Breast epithelium (tissue), 3 donors: ENCODE measurements around the gene NOD2.

ENCODE experiments used
- CTCF ChIP-seq, 3 donors: fragments of 450-650 bp; IDR thresholded peaks; one replicate each; pipeline ENCODE4 v1.5.1; 2016 to 2017; ENCODE audit warnings: antibody characterized with exemption in 3 of 3, mild to moderate bottlenecking in 3 of 3, moderate library complexity in 3 of 3
- POLR2A ChIP-seq: fragments of 450-650 bp; IDR thresholded peaks from one replicate; pipeline ENCODE4 v1.6.1; 2016; ENCODE audit warnings: antibody characterized with exemption, mild to moderate bottlenecking, moderate library complexity
- POLR2AphosphoS5 ChIP-seq, 3 donors: sonication (generic); formaldehyde crosslinking; IDR thresholded peaks; one replicate each; pipeline ENCODE4 v1.6.1; 2017; ENCODE audit warnings: antibody characterized with exemption in 3 of 3

DNA sequence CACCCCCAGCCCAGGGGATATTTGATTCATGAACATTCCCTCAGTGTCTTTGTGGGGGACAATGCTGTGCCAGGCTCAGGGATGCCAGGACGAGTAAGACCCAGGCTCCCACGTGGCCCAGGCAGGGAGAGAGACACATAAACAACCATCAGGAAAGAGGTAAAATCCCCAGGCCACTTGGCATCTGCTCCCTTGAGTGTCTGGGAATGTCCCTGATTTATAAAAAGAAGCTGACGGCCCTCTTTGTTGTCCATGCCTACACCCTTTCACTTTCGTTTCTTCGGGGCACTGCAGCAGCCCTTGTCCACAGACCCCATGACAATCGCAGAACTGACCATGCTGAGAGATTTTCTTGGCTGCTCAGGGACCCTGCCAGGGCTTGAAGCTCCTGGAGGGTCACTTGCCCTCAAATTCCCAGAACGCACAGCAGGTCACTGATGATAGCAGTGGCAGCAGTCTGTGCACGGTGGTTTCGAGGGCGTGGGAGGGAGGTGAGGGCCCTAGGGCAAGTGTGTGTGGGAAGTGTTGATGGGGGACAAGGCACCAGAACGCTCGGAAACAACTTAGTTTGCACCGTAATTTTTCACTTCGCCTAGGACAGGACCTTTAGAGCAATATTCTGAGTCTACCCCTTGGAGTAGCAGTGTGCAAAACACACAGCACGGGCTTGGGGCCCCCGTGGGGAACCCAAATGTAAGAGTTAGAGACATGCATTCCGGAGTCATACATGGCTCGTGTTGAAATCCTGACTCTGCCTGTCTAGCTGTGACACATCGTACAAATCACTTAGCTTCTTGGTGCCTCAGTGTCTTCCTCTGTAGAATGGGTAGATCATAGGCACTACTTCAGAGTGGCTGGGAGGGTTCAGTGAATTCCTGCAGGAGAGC, 4.7 kb downstream of the NOD2 start:
- no peak for TF ChIP-seq POLR2A
- TF ChIP-seq CTCF (IDR thresholded peaks at IDR 0.05), result no peak
- TF ChIP-seq POLR2AphosphoS5 (IDR thresholded peaks at IDR 0.05), result peak in 2 of 3 donors; percentile 35 to 43
